ENCODE data around the gene ZXDC. TPM values are rescaled to one million over a fixed set of nuclear protein-coding genes. Genes with fewer than 3 reads are reported as not detected.

Gene ZXDC
- total and polyA plus RNA-seq, 2 experiments from 2014 or later = 24.1 to 25.0 TPM

GRCh38 chr3:126402666-126403302, 72.9 kb downstream of the ZXDC start:
- H2AFZ ChIP-seq = no peak overlapping the region
- TF ChIP-seq CTCF (IDR thresholded peaks at IDR 0.05; ENCODE audit: poor library complexity) (no peak), EZH2 (IDR thresholded peaks at IDR 0.05; ENCODE audit: borderline replicate concordance) (no peak), EZH2phosphoT487 (IDR thresholded peaks at IDR 0.05; ENCODE audit: low read depth, severe bottlenecking, unreplicated experiment) (no peak)
- H3K27ac ChIP-seq = no peak overlapping the region
- H3K4me2 ChIP-seq = no peak overlapping the region
- H3K4me1 ChIP-seq (ENCODE audit: insufficient read depth) = no peaks in the 10 kb centered on the region
- no peak overlapping the region for H3K4me3 ChIP-seq
- H4K20me1 ChIP-seq (ENCODE audit: insufficient read depth, poor library complexity, severe bottlenecking) = no peaks in the 10 kb centered on the region
- no peaks in the 10 kb centered on the region for H3K9me2 ChIP-seq (replicated peaks; ENCODE audit: insufficient read depth)
- H3K27me3 ChIP-seq = no peaks in the 10 kb centered on the region
- no peaks in the 10 kb centered on the region for H3K9me3 ChIP-seq (ENCODE audit: low read depth)
- DNase-seq (ENCODE audit: low spot score) = no peak
- H3K36me3 ChIP-seq (replicated peaks; ENCODE audit: insufficient read depth, low read depth) = no peaks in the 10 kb centered on the region
- no peaks in the 10 kb centered on the region for H3K79me2 ChIP-seq
- 85% methylated on average over 11 of the region's 12 CpGs for WGBS (ENCODE audit: low lambda C conversion rate, missing lambda C conversion rate)

- Histone ChIP-seq H4K20me1 (ENCODE audit: insufficient read depth, poor library complexity, severe bottlenecking) (no peaks in the 10 kb centered on the region), H3K27me3 (no peaks in the 10 kb centered on the region), H3K4me2 (no peak overlapping the region), H3K4me1 (ENCODE audit: insufficient read depth) (no peaks in the 10 kb centered on the region), H3K27ac (no peak overlapping the region), H3K9me3 (ENCODE audit: low read depth) (no peaks in the 10 kb centered on the region), H3K9me2 (replicated peaks; ENCODE audit: insufficient read depth) (no peaks in the 10 kb centered on the region), H3K79me2 (no peaks in the 10 kb centered on the region), H3K36me3 (replicated peaks; ENCODE audit: insufficient read depth, low read depth) (no peaks in the 10 kb centered on the region), H2AFZ (no peak overlapping the region), H3K4me3 (no peak overlapping the region)
- WGBS (ENCODE audit: low lambda C conversion rate, missing lambda C conversion rate) = 86% methylated on average over 6 of the region's 6 CpGs
- no peak for DNase-seq (ENCODE audit: low spot score)
- TF ChIP-seq CTCF (IDR thresholded peaks at IDR 0.05; ENCODE audit: poor library complexity) = no peak
- TF ChIP-seq EZH2phosphoT487 (IDR thresholded peaks at IDR 0.05; ENCODE audit: low read depth, severe bottlenecking, unreplicated experiment) = no peak
- TF ChIP-seq EZH2 (IDR thresholded peaks at IDR 0.05; ENCODE audit: borderline replicate concordance) = no peak
Observed at GRCh38 chr3:126402178-126402577, 73.5 kb downstream of the ZXDC start.

- Histone ChIP-seq H3K79me2 (no peaks in the 10 kb centered on the region), H3K27ac (no peak overlapping the region), H3K9me3 (ENCODE audit: low read depth) (no peaks in the 10 kb centered on the region), H3K4me1 (ENCODE audit: insufficient read depth) (no peaks in the 10 kb centered on the region), H3K9me2 (replicated peaks; ENCODE audit: insufficient read depth) (no peaks in the 10 kb centered on the region), H4K20me1 (ENCODE audit: insufficient read depth, poor library complexity, severe bottlenecking) (no peaks in the 10 kb centered on the region), H3K36me3 (replicated peaks; ENCODE audit: insufficient read depth, low read depth) (no peaks in the 10 kb centered on the region), H3K4me3 (no peak overlapping the region), H3K4me2 (no peak overlapping the region), H3K27me3 (no peaks in the 10 kb centered on the region), H2AFZ (no peak overlapping the region)
- TF ChIP-seq EZH2phosphoT487 (IDR thresholded peaks at IDR 0.05; ENCODE audit: low read depth, severe bottlenecking, unreplicated experiment) = no peak
- no peak for TF ChIP-seq EZH2 (IDR thresholded peaks at IDR 0.05; ENCODE audit: borderline replicate concordance)
- TF ChIP-seq CTCF (IDR thresholded peaks at IDR 0.05; ENCODE audit: poor library complexity) = no peak
- no peak for DNase-seq (ENCODE audit: low spot score)
- 77% methylated on average over 7 of the region's 8 CpGs for WGBS (ENCODE audit: low lambda C conversion rate, missing lambda C conversion rate)
Observed at GRCh38 chr3:126401611-126402160, 74.0 kb downstream of the ZXDC start.
